Type B pancreatic cell (in vitro differentiated cells): ENCODE measurements around the gene RBM34. TPM values are rescaled to one million over a fixed set of nuclear protein-coding genes. Genes with fewer than 3 reads are reported as not detected.
"Not testable (repeated sequence)": the region's sequence is repeated elsewhere in the genome, so short reads cannot be mapped to it uniquely, and the experiment has no call there.

Experiments
- DNase-seq: peaks from one replicate; pipeline ENCODE4 v3.0.0; 2021; ENCODE audit warnings: mixed read lengths; ENCODE audit not compliant: unreplicated experiment; ENCODE audit errors: extremely low spot score
- H3K27ac Mint-ChIP-seq: 2 replicates; pipeline ENCODE4 v1.8.0; 2021; ENCODE audit warnings: mild to moderate bottlenecking, mixed read lengths
- H3K27me3 Mint-ChIP-seq: 2 replicates; pipeline ENCODE4 v1.8.0; 2021; ENCODE audit warnings: mixed read lengths
- H3K36me3 Mint-ChIP-seq: 2 replicates; pipeline ENCODE4 v1.8.0; 2021; ENCODE audit warnings: mixed read lengths
- H3K4me1 Mint-ChIP-seq: one replicate; pipeline ENCODE4 v1.8.0; 2021; ENCODE audit warnings: mixed read lengths; ENCODE audit not compliant: unreplicated experiment
- H3K4me3 Mint-ChIP-seq: 2 replicates; pipeline ENCODE4 v1.8.0; 2021; ENCODE audit warnings: mild to moderate bottlenecking, mixed read lengths
- H3K9me3 Mint-ChIP-seq: 2 replicates; pipeline ENCODE4 v1.8.0; 2021; ENCODE audit warnings: mixed read lengths
- CTCF ChIP-seq: fragments of 200-600 bp; sonication (generic); conservative IDR thresholded peaks from 2 replicates; pipeline ENCODE4 v1.5.0; 2021; ENCODE audit warnings: antibody characterized with exemption, mild to moderate bottlenecking
- microRNA-seq: library from miRNA; unstranded; fragments of <30 nt; microRNA quantifications from one replicate; pipeline ENCODE4, GENCODE V29; 2020
- total RNA-seq: library from RNA; stranded (reverse); gene quantifications from 2 replicates; pipeline ENCODE4 v1.2.1, GENCODE V29; 2021; ENCODE audit warnings: low replicate concordance

The RBM34 gene
- total RNA-seq, 1 donor from 2014 or later: 74.9 TPM

GRCh38 chr1:235090406-235091069 is 70.5 kb downstream of the RBM34 start:
- no peak for TF ChIP-seq CTCF
- Mint-ChIP-seq H3K27ac (peak overlapping the region; percentile 70), H3K4me3 (peak overlapping the region; percentile 48), H3K36me3 (no peaks in the 10 kb centered on the region), H3K4me1 (peaks cover 24% of the 10 kb centered on the region), H3K9me3 (no peaks in the 10 kb centered on the region), H3K27me3 (no peaks in the 10 kb centered on the region)
- no peak for DNase-seq

GRCh38 chr1:235088907-235089306 is 72.1 kb downstream of the RBM34 start:
- Mint-ChIP-seq H3K4me1 (peaks cover 24% of the 10 kb centered on the region), H3K27ac (no peak overlapping the region), H3K4me3 (no peak overlapping the region), H3K27me3 (no peaks in the 10 kb centered on the region), H3K36me3 (no peaks in the 10 kb centered on the region), H3K9me3 (no peaks in the 10 kb centered on the region)
- no peak for DNase-seq
- no peak for TF ChIP-seq CTCF

GRCh38 chr1:235088430-235088829 is 72.6 kb downstream of the RBM34 start:
- H3K36me3 Mint-ChIP-seq: no peaks in the 10 kb centered on the region
- no peak overlapping the region for H3K4me3 Mint-ChIP-seq
- H3K4me1 Mint-ChIP-seq: peaks cover 24% of the 10 kb centered on the region
- H3K27me3 Mint-ChIP-seq: no peaks in the 10 kb centered on the region
- H3K9me3 Mint-ChIP-seq: no peaks in the 10 kb centered on the region
- no peak overlapping the region for H3K27ac Mint-ChIP-seq
- no peak for DNase-seq
- no peak for TF ChIP-seq CTCF

GRCh38 chr1:235087906-235088305 is 73.1 kb downstream of the RBM34 start:
- no peak overlapping the region for H3K4me3 Mint-ChIP-seq
- H3K27me3 Mint-ChIP-seq: no peaks in the 10 kb centered on the region
- no peak overlapping the region for H3K27ac Mint-ChIP-seq
- no peak for DNase-seq
- no peak for TF ChIP-seq CTCF
- no peaks in the 10 kb centered on the region for H3K9me3 Mint-ChIP-seq
- no peaks in the 10 kb centered on the region for H3K36me3 Mint-ChIP-seq
- peaks cover 26% of the 10 kb centered on the region for H3K4me1 Mint-ChIP-seq

- H3K36me3 Mint-ChIP-seq, DNase-seq, H3K9me3 Mint-ChIP-seq, H3K4me3 Mint-ChIP-seq, H3K27ac Mint-ChIP-seq, H3K27me3 Mint-ChIP-seq: not testable (repeated sequence)
- peaks cover 25% of the 10 kb centered on the region for H3K4me1 Mint-ChIP-seq
Measured at GRCh38 chr1:235085411-235086117, 75.5 kb downstream of the RBM34 start.

Small RNA genes within 50 kb of the gene (microRNA-seq; reads per million reads assigned to microRNA genes)
- gene MIR4753: not detected

Other genes with a start within 250 kb of the RBM34 start
- gene TOMM20, start 32.4 kb downstream of the RBM34 start, total RNA-seq: 113 and 119 TPM in 2 replicates
- gene ARID4B, start 166.9 kb upstream of the RBM34 start, total RNA-seq: 33.5 and 42.4 TPM in 2 replicates
- gene GGPS1, start 167.3 kb upstream of the RBM34 start, total RNA-seq: 33.9 and 45.5 TPM in 2 replicates
- 25.2 and 30.3 TPM in 2 replicates for gene TBCE, start 206.2 kb upstream of the RBM34 start, total RNA-seq